Endothelial cell of umbilical vein (primary cell): Measurements from ENCODE around the gene TFF1.

Experiments
- POLR2A ChIP-seq: IDR thresholded peaks from 2 replicates; pipeline ENCODE4 v1.6.1; 2012; ENCODE audit warnings: low read depth, mild to moderate bottlenecking, control low read depth, low read length
- POLR2AphosphoS5 ChIP-seq: IDR thresholded peaks from 2 replicates; pipeline ENCODE4 v1.6.1; 2012; ENCODE audit warnings: low read depth, mild to moderate bottlenecking, control low read depth, low read length, moderate library complexity; ENCODE audit not compliant: insufficient read depth
- TF ChIP-seq, protein P1 (sequence below), 2 donors: IDR thresholded peaks; 1 replicate in 1 of 2; 2 replicates in 1 of 2; pipeline ENCODE4 v1.5.1; 2011; ENCODE audit warnings: low read length in 2 of 2, mild to moderate bottlenecking in 2 of 2, moderate library complexity in 2 of 2, control low read depth in 1 of 2, inconsistent platforms in 1 of 2, low read depth in 1 of 2; ENCODE audit not compliant: insufficient read depth in 1 of 2; ENCODE audit errors: extremely low read depth in 1 of 2

DNA sequence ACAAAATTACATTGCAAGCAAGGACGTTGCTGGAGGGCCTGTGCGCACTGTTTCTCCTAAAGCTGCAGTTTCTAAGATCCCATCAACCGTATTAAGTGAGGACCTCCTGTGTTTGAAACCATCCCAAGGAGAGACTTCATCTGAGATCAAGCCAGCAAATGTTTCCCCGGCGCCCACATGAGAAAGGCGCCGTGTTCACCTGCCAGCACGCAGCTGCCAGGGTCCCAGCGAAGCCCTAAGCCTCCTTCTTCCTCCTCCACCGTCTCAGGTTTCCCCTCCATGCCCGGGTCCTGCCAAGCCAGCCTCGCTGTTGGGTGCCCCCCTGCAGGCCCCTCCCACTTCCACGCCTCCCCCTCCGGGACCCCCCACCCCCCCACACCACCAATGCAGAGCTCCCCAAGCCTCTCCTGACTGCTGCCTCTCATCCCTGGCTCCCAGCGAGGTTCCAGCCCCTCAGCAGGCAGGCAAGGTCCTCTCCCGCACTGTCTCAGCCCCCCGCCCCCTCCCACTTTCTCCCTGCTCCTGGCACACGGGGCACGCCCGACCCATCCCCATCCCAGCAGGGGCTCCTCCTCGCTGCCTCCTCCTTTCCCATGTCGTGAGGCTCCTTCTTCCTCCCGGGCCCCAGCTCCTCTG, 8.6 kb upstream of the TFF1 start:
- TF ChIP-seq, protein P1, sequence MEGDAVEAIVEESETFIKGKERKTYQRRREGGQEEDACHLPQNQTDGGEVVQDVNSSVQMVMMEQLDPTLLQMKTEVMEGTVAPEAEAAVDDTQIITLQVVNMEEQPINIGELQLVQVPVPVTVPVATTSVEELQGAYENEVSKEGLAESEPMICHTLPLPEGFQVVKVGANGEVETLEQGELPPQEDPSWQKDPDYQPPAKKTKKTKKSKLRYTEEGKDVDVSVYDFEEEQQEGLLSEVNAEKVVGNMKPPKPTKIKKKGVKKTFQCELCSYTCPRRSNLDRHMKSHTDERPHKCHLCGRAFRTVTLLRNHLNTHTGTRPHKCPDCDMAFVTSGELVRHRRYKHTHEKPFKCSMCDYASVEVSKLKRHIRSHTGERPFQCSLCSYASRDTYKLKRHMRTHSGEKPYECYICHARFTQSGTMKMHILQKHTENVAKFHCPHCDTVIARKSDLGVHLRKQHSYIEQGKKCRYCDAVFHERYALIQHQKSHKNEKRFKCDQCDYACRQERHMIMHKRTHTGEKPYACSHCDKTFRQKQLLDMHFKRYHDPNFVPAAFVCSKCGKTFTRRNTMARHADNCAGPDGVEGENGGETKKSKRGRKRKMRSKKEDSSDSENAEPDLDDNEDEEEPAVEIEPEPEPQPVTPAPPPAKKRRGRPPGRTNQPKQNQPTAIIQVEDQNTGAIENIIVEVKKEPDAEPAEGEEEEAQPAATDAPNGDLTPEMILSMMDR (IDR thresholded peaks at IDR 0.05; ENCODE audit: extremely low read depth in 1 of 2, insufficient read depth in 1 of 2, low read depth in 1 of 2, low read length in 2 of 2), result no peak
- TF ChIP-seq POLR2AphosphoS5 (no peak), POLR2A (no peak)
